GM21529 (cell line): Measurements from ENCODE around the gene MRPL52.
"Not testable (repeated sequence)": the region's sequence is repeated elsewhere in the genome, so short reads cannot be mapped to it uniquely, and the experiment has no call there.

Experiments
- ATAC-seq: cut with Tn5 transposase; IDR thresholded peaks from one replicate; pipeline ENCODE4 v1.9.1; 2021; ENCODE audit not compliant: unreplicated experiment

Gene MRPL52

DNA sequence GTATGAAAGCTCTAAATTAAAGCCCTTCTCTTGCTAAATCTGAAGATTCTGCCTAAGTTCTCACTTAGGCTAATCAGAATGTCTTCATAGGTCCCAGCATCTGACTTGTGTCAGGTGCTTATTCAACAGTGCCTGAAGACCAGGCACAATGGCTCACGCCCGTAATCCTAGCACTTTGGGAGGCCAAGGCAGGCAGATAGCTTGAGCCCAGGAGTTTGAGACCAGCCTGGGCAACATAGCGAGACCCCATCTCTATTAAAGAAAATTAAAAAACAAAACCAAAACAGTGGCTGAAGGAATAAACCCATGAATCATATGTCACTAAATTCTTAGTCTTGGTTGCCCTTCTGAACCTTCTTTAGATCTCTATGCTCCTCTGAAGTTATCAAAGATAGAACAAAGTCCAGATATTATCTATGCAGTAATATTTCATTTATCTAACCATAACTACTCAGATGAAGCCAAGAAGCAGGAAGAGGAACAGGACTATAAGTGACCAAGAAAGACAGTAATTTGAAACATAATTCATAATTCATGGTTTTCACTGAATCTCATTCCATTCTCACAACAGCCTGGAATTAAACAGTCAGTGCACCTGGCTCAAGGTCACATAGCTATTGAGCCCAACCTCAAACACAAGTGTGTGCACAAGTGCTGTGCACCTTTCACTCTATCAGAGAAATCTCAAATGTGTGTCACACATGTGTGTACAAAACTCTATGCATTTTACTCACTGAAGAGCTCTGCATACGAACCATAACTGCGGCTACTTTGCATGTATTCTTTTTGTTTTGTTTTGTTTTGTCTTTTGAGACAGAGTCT lies 21.1 kb upstream of the MRPL52 start:
- ATAC-seq: no peak

DNA sequence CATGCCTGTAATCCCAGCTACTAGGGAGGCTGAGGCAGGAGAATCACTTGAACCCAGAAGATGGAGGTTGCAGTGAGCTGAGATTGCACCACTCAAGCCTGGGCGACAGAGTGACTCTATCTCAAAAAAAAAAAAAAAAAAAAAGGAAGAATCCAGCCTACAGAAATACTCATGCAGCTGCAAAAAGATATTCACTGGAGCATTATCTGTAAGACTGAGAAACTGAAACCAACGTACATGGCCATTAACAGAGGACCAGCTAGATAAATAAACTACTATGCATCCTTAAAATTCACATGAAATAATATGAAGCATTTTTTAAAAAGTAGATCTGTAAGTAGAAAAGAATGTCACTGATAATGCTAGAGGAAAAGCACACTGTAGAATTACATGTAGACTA lies 18.0 kb upstream of the MRPL52 start:
- ATAC-seq: no peak

DNA sequence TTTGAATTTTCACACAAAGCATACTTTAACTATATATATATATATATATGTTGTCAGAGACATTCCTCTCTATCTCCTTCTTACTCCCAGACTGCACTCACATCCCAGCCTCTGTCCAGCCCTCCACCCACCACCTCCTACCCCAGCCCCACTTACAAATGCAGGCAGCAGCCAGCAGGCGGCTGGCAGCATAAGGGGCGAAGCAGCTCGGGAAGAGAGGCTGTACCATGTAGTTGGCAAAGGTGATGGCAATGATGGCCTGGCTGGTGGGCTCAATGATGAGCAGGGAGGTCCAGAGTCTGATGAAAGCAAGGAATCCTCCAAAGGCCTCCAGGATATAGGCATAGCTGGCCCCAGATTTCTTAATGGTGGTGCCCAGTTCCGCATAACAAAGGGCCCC lies 16.9 kb upstream of the MRPL52 start:
- no peak for ATAC-seq

DNA sequence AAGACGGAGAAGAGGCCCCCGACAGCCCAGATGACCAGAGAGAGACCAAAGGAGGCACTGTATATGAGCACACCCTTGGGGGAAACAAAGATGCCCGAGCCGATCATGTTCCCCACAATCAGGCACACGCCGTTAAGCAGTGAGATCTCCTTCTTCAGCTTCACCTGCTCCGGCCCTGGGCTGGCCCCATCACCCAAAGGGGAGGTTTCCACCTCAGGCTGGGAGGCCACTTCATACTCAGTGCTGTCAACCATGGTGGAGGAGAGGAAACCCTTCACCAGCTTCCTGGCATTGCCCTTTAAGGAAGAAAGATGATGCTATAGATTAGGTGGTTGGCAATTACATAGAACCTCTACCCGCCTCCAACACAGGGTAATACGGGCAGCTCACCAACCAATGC lies 16.5 kb upstream of the MRPL52 start:
- ATAC-seq: no peak

DNA sequence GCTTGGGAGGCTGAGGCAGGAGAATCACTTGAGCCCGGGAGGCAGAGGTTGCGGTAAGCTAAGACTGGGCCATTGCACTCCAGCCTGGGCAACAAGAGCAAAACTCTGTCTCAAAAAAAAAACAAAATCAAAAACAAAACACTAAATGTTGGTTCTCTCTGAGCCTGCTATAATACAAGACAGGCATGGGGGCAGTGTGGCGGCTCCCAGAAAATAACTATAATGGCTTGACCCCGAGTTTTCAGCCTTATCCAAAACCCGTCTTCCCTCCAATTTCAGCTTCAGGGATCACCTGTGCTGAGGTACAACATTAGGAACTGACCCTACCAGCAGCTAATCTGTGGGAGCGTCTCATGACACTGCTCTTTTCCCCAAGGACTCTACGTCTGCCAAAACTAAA lies 15.3 kb upstream of the MRPL52 start:
- no peak for ATAC-seq

DNA sequence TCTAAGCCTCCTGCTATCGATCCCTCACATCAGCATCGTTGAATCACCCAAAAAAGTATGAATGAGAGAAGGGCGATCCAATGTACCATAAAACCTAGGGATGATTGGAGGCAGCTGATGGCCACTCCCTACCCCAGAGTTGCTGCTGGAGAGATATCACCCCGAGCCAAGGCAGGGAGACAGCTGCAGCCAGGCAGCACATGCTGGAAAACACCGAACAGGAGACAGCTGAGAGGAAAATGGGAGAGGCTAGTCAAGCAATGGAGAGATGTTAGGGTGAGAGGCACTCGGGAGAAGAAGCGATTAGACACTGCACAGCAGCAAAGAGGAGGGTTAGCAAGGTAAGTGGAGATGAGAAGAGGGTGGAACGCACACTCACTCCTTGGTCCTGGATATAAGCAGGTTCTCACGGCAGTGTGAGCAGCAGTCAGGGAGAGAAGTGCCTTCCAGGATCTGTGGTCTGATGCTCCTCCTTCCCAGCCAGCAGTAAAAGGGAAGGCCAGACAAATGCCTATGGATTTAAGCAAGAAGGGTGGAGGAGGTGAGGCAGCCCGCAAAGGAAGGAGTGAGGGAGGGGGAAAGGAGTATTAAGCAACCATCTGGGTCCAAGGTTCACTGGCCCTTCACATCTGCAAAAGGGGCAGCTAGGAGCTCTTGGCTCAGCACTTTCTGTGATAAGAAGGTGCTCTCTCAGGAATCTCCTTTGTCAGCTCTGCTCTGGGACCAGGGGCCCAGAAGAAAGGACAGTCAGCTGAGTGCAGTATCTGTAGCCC lies 14.6 kb upstream of the MRPL52 start, which contains the start of gene SLC7A7:
SLC7A7 (minus strand) TSS at position 495 of the 773 bp plus-strand sequence. CDS start 2,037 bp downstream, outside the sequence.
- ATAC-seq: no peak

DNA sequence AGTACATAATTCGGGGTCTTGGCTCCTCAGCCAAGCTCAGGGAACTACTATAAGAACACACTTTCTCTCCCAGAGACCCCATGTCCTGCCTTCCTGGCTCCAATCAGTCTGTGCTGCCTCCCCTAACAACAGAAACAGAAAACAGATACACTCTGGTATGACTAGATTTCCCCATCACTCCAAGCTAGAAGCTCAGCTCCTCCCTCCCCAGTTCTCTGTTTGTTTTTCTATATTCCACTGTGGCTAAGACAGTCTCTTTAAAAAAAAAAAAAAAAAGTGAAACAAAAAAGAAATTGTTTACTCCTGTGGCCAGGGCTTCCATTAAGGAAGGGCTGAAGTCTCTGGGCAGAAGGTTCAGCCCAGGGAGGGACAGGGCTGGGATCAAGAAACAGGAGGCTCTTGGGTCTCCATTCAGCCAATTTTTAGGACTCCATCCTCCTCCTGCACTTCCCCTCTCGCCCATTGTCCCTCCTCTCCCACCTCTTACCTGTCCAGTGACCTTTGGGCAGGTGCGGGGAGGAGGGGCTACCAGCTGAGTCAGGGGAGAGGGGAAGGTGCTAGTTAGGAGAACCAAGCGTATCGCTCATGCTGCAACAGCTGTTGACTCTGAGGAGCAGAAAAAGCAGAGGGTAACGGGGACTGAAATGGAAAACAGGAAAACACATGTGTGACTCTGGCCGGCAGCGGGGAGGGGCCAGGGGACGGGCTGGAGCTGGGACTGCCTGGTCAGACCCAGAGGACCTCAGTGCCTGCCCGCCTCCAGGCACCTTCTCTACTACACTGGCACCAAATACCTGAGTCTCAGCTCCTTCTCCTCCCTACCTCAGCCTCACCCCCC lies 10.3 kb upstream of the MRPL52 start:
- peak; percentile 54 for ATAC-seq

DNA sequence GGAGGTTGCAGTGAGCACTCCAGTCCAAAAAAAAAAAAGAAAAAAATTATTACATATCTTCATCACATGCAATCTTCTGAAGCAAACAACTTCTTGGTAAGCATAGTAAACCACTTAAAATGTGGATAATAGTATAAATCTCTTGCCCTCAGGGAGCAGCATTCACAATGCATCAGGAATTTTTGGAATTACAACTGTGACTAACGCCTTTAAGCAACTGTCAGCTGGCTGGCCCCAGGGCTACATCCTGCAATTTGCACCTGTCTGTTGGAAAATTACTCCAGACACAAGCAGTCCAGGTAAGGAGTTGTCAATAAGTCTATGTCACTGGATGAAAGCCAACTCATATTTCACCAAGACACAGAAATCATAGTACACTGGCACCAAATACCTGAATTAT lies 9.0 kb upstream of the MRPL52 start:
- no peak for ATAC-seq

DNA sequence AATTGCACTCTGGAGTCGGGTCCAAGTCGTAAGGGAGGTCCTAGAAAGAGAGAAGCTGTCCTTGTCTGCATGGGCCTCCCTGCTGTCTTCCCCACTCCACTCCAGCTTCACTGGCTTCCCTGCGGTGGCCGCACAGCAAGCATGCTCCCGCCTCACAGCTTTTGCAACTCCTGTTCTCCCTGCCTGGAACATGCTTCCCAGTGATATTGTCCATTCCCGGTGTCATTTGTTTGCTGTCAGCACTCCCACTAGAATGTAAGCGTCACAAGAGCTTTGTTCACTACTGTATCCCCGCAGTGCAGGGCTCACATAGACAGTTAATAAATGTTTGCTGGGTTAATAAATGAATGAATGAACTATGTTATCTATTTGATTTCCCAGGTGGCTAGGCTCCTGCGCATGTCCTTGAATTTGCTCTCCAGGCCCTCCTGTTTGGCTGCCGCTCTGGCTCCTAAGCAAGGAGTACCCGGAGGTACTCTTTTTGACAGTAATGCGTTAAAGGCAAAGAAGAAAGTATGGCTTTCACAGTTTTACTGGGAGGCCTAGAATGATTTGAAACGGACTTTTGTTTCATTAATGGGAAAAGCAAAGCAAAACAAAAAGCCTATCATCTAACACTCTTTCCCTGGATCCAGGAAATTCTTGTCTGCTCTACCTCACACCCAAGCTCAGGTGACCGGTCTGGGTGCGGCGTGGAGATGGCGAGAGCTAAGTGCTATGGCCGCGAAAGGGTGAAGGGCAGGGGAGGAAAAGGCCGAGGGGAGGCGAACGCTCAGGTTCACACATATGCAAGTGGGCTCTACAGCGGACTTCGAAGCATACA lies 8.3 kb upstream of the MRPL52 start:
- ATAC-seq: no peak

DNA sequence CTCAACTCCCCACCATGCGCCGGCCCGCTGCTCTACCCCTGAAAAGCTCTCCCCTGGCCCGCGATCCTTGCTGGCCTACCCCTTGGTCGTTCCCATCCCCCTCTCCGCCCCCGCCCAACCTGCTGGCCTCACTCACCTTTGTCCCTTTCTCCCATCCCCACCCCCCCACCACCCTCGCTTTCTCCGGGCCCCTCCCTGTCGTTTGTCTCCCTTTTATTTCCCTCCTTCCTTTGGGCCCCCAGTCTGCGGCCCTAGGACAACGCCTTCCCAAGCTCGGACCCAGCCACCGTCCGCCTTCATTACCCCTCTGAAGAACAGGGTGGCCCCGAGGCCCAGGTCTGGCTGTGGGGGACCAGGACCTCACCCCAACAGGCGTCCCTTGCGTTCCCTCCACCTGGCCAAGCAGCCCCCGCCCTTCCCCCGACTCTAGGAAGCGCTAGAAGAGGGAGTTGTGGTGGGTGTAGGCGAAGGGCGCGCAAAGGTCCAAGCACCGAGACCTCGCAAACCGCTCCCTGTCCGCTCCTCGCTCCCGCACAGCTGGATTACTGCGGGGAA lies 7.6 kb upstream of the MRPL52 start:
- ATAC-seq: no peak

DNA sequence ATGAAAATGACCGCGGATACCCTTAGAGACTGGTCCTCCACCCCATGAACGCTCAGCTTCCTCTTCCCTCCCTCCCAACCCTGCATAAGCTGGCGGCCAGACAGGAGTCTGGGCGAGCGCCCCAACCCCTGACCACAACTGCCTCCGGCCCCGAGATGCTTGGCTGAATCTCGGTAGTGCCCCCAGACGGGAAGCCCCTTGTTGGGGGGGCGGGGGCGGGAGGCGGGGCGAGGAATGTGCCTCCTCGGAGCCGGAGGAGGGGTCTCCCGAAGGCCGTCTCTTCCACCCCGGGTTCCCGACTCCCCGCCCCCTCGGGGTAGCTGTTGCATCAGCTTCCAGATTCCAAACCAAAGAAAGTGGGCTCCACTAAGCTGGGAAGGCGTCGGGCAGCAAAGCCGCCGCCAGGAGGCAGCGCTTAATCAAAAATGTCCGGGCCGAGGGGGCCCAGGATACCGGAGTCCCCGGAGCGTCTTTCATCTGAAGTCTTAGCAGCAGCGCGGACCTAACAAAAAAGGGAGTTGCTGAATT lies 7.1 kb upstream of the MRPL52 start:
- ATAC-seq: peak; percentile 57

DNA sequence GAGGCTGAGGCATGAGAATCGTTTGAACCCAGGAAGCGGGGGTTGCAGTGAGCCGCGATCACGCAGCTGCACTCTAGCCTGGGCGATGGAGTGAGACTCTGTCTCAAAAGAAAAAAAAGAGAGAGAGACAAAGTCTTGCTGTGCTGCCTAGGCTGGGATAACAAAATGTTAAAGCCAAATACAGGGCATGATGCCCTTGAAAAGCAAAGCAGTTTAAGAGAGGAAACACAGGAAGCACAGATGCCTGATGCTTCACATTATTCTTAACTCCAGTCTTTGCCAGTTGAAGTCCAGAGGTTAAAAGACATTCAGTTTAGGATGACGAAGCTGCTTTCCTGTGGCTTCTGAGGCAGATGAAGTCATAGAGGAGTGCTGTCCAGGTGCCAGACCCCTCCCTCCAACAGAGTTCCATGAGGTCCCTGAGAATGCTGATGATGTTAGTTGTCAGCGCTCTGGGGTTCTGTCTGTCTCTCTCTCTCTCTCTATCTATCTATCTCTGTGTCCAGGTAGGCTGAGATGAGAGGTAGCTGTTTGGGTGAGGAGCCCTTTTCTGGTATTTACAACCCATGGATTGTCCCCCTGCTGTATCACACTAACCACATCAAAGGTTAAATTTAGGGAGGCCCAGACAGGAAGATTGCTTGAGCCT lies 4.9 kb upstream of the MRPL52 start:
- no peak for ATAC-seq

DNA sequence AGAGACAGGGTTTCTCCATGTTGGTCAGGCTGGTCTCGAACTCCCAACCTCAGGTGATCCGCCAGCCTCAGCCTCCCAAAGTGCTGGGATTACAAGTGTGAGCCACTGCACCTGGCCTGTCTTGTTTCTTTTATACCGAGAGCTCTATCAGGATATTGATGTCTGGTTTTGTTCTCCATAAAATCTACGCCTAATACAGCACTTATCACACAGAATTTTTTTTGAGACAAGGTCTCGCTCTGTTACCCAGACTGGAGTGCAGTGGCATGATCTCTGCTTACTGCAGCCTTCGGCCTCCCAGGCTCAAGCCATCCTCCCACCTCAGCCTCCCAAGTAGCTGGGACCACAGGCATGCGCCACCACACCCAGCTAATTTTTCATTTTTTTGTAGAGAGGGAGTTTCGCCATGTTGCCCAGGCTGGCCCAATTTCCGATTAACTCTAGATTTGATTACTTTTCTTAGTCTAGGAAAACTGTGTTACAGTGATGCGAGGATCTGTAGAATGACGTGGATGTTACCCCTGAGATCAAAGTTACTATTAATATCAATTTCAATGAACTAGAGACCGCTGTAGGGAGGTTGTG lies 519 bp upstream of the MRPL52 start:
- not testable (repeated sequence) for ATAC-seq

DNA sequence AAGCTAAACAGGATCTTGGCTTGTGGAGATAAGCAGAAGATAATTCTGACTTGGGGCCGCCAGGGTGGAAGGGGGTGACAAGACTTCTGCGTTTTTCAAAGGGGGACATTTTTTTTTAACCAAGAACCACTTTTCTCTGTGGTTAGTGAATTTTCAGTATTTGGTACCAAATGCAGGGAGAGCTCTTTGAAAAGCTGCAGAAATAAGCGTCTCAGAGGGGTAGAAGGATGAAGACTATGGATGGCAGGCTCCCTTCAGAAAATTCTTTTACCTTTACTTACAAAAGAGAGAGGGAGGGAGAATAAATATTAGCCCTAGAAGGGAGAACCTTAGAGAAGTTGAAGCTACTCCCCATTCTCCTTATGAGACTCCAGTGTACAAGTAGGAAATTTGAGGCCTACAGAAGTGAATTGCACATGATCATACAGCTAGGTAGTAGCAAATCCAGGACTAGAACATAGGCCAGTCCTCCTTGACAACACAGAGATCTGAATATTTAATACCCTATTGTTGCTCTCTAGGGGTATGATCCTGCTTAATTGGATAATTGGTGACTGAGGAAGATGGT lies 840 bp downstream of the MRPL52 start:
- ATAC-seq: no peak

DNA sequence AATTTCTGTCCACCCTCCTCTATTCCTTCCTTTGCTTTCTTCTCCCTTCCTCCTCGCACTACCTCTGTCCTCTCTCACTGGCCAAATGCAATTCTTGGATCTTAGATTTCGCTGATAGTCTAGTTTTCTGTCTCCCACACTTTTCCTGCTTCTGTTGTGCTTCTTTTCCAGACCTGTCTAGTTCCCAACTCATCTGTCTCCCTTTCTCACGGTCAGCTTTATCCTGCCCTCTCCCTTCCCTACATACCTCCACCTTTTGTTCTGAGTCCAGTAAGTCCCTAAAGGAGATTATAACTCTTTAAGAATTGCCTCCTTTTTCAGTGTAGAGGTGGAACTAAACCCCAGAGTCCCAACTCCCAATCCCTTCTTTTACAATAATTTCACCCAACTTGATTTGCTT lies 5.8 kb downstream of the MRPL52 start:
- no peak for ATAC-seq

DNA sequence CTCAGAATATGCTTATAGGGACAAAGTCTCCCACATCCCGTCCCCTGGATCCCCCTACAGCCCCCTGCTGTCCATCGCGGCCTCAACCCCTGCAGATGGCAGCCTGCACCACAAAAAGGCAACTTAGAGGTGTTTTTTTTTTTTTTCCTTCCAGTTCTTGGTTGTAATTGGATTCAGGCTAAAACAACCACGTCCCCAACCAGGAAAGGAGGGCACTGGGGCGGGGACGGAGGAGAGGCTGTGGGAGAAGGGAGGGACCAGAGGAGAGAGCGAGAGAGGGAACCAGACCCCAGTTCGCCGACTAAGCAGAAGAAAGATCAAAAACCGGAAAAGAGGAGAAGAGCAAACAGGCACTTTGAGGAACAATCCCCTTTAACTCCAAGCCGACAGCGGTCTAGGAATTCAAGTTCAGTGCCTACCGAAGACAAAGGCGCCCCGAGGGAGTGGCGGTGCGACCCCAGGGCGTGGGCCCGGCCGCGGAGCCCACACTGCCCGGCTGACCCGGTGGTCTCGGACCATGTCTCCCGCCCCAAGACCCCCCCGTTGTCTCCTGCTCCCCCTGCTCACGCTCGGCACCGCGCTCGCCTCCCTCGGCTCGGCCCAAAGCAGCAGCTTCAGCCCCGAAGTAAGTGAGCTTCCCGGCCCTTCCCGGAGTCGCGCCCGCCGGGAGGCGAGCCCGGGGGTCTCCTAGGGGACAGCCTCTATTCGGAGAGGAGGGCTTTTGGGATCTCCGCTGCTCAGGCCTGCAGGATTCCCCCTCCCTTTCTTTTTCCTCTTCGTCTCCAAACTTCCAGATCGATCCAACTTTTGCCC lies 6.8 kb downstream of the MRPL52 start, which contains the start of gene MMP14:
MMP14 (plus strand) TSS at position 285 of the 813 bp plus-strand sequence; CDS start at position 518, 233 bp downstream.
- ATAC-seq: no peak

DNA sequence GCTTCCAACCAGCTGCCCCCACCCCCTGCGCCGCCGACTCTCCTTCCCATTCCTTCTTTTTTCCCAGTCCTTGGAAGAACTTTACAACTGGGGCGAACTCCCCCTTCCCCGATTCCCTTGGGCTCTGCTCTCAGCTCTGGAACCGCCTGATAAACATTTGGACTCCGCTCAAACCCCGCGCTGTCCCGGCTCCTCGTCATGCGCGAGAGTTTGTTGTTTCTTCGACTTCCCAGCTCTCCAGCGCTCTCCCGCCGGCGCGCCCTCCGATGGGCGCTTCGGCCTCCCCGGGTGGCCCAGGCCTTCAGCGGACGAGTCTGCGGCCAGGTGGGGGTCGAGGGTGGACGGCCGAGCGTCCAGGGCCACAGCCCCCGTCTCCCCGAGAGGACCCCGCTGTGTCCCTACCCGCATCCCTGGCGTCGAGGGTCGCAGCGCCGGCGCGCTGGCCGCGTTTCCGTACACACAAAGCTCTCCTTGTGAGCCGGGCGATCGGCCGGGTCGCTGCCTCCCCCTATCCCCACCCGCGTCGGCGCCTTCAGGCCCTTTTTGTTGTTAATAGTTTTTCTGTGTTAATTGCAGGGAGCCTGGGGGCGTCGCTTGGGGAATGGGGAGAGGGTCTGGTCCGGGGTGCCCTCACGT lies 7.5 kb downstream of the MRPL52 start:
- no peak for ATAC-seq
